Kidney (tissue), 14 donors: ENCODE measurements around the gene TP63. TPM values are rescaled to one million over a fixed set of nuclear protein-coding genes. Genes with fewer than 3 reads are reported as not detected.

Experiments
- DNase-seq, 5 donors: peaks; one replicate each; pipeline ENCODE4 v3.0.0-alpha.2; 2013 to 2020
- FAIRE-seq: peaks from 2 replicates; lab custom pipeline; 2012; peaks lifted over from hg19 to GRCh38; lab: Jason Lieb, UNC
- H3K27ac ChIP-seq, 2 donors: one replicate each; pipeline ENCODE4 v1.7.0; 2013; ENCODE audit warnings: low read depth in 2 of 2, low read length in 2 of 2, inconsistent platforms in 1 of 2
- H3K27me3 ChIP-seq: one replicate; pipeline ENCODE4 v1.7.1; 2013; ENCODE audit warnings: low read length, inconsistent platforms; ENCODE audit not compliant: control insufficient read depth, insufficient read depth
- H3K36me3 ChIP-seq, 3 donors: one replicate each; pipeline versions ENCODE4 v1.7.0 to v1.7.1; 2013; ENCODE audit warnings: low read length in 3 of 3, control low read depth in 1 of 3, inconsistent platforms in 1 of 3; ENCODE audit not compliant: insufficient read depth in 3 of 3, control insufficient read depth in 2 of 3
- H3K4me1 ChIP-seq, 3 donors: one replicate each; pipeline versions ENCODE4 v1.7.0 to v1.7.1; 2013; ENCODE audit warnings: low read length in 3 of 3, inconsistent platforms in 1 of 3, low read depth in 1 of 3; ENCODE audit not compliant: control insufficient read depth in 2 of 3, insufficient read depth in 2 of 3
- H3K4me3 ChIP-seq, 3 donors: one replicate each; pipeline versions ENCODE4 v1.7.0 to v1.8.1; 2013; ENCODE audit warnings: low read length in 3 of 3, control low read depth in 1 of 3, inconsistent platforms in 1 of 3
- H3K9ac ChIP-seq, 3 donors: one replicate each; pipeline versions ENCODE4 v1.7.0 to v1.7.1; 2013; ENCODE audit warnings: low read length in 3 of 3, control low read depth in 1 of 3, inconsistent platforms in 1 of 3
- H3K9me3 ChIP-seq, 3 donors: one replicate each; pipeline versions ENCODE4 v1.7.0 to v1.7.1; 2013; ENCODE audit warnings: low read length in 3 of 3, control low read depth in 1 of 3, inconsistent platforms in 1 of 3; ENCODE audit not compliant: control insufficient read depth in 2 of 3, insufficient read depth in 1 of 3
- intact Hi-C: fragments of 100-400 bp; cut with DNase I; formaldehyde crosslinking; loops from one replicate; pipeline ENCODE4 v1.11.1; 2022
- polyA plus RNA-seq: library from polyadenylated mRNA; stranded (reverse); fragments of 350-450 nt; fragmentation: Illumina TruSeq; extraction: RNeasy Lipid Tissue Mini Kit (QIAGEN cat#74804); gene quantifications from one replicate; pipeline ENCODE4 v1.2.3, GENCODE V29; 2014; ENCODE audit warnings: low read depth, low replicate concordance; ENCODE audit not compliant: insufficient read depth
- total RNA-seq: library from RNA; stranded (reverse); fragmentation: NEBNext Ultra II Directional; extraction: Animal tissue kit (Norgen Biotek cat#: 25700); gene quantifications from one replicate; pipeline ENCODE4 v1.2.1, GENCODE V29; 2021
- TF ChIP-seq, protein P1 (sequence below): IDR thresholded peaks from 3 replicates; pipeline ENCODE4 v1.5.1; 2012; ENCODE audit warnings: mild to moderate bottlenecking, moderate library complexity, borderline replicate concordance; ENCODE audit not compliant: insufficient read depth; ENCODE audit errors: extremely low read depth
- donor health status: control.
- donor health status: control.
- donor health status: control.
- donor health status: control.
- donor health status: control.
- donor health status: DM: yes; HTN: yes; CAD: no.
- donor health status: Normal renal cell carcinoma (clear cell type).

TP63 gene
- total and polyA plus RNA-seq, 2 donors from 2014 or later: 0.13 to 1.1 TPM

DNA sequence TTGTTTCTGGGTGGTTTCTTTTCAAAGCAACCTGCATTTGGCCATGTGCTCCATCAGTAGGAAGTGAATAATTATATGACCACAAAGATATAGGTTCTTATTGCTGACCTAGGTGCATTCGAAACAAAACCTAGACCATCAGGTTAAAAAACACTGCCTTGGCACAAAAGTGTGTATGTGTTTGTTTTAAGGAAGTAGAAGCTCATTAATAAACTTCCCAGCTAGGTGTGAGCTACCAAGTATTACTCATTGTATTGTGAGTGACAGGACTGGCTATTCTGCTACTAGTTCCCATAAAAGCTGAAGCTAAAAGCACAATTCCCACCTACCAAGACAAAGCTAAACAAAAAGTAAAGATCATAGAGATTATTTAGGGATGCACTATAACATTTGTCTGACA, 168.2 kb downstream of the TP63 start:
- no peak overlapping the region for H3K9ac ChIP-seq
- no peaks in the 10 kb centered on the region for H3K4me1 ChIP-seq
- intact Hi-C loops: no loop called here
- H3K27me3 ChIP-seq: no peaks in the 10 kb centered on the region
- H3K9me3 ChIP-seq: no peaks in the 10 kb centered on the region
- no peak for DNase-seq
- no peaks in the 10 kb centered on the region for H3K36me3 ChIP-seq
- no peak for FAIRE-seq
- no peak overlapping the region for H3K4me3 ChIP-seq
- no peak overlapping the region for H3K27ac ChIP-seq
- TF ChIP-seq, protein P1, sequence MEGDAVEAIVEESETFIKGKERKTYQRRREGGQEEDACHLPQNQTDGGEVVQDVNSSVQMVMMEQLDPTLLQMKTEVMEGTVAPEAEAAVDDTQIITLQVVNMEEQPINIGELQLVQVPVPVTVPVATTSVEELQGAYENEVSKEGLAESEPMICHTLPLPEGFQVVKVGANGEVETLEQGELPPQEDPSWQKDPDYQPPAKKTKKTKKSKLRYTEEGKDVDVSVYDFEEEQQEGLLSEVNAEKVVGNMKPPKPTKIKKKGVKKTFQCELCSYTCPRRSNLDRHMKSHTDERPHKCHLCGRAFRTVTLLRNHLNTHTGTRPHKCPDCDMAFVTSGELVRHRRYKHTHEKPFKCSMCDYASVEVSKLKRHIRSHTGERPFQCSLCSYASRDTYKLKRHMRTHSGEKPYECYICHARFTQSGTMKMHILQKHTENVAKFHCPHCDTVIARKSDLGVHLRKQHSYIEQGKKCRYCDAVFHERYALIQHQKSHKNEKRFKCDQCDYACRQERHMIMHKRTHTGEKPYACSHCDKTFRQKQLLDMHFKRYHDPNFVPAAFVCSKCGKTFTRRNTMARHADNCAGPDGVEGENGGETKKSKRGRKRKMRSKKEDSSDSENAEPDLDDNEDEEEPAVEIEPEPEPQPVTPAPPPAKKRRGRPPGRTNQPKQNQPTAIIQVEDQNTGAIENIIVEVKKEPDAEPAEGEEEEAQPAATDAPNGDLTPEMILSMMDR: no peak

DNA sequence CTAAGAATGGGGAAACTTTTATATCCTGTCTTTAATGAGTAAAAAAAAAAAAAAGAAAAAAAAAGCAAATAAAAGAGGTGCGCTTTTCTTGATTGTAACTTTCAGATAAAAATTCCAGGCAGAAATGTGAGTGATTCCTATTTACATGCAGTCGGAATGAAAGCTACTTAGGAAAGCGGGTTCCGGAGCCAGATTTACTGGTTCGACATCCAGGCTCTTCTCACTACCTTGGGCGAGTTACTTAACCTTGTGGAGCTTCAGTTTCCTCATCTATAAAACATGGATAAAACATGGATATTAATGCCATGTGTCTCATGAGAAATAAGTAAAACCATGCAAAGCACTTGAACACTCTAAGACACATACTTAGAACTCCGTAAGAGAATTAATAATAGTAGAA, 169.2 kb downstream of the TP63 start:
- H3K27ac ChIP-seq: no peak overlapping the region
- FAIRE-seq (no peak), DNase-seq (no peak)
- TF ChIP-seq, protein P1: no peak
- H3K9me3 ChIP-seq: no peaks in the 10 kb centered on the region
- no peaks in the 10 kb centered on the region for H3K27me3 ChIP-seq
- H3K9ac ChIP-seq: no peak overlapping the region
- H3K4me3 ChIP-seq: no peak overlapping the region
- no peaks in the 10 kb centered on the region for H3K36me3 ChIP-seq
- intact Hi-C loops: no loop called here
- H3K4me1 ChIP-seq: no peaks in the 10 kb centered on the region

DNA sequence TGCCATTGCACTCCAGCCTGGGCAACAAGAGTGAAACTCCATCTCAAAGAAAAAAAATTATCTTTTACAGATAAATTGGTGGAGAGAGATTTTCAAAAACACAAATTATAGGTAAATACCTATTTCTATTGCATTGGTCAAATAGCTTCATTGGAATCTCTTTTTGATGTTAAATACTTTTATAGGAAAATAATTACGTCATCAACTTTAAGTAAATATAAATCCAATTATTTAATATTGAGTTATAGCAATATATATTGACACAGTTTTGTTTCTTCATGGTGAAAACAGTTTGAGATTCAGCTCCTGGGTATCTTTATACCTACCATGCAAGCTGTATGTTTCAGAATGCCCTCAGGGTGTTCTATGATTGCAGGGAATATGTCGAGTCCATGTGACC, 172.1 kb downstream of the TP63 start:
- Histone ChIP-seq H3K27ac (no peak overlapping the region), H3K9me3 (no peaks in the 10 kb centered on the region), H3K4me3 (no peak overlapping the region), H3K27me3 (no peaks in the 10 kb centered on the region), H3K36me3 (no peaks in the 10 kb centered on the region), H3K9ac (no peak overlapping the region), H3K4me1 (no peaks in the 10 kb centered on the region)
- TF ChIP-seq, protein P1: no peak
- intact Hi-C loops: no loop called here
- FAIRE-seq (no peak), DNase-seq (no peak)
